DOHH2 (cell line): Measurements from ENCODE around the gene CTAGE9.
"Not testable (repeated sequence)": the region's sequence is repeated elsewhere in the genome, so short reads cannot be mapped to it uniquely, and the experiment has no call there.

Experiments
- EZH2phosphoT487 ChIP-seq: fragments of 200-600 bp; sonication (generic); IDR thresholded peaks from 2 replicates; pipeline ENCODE4 v1.6.1; 2017; ENCODE audit warnings: borderline replicate concordance, mild to moderate bottlenecking, antibody characterized with exemption, low read length, moderate library complexity, mixed read lengths
- TF ChIP-seq, protein P1 (sequence below): fragments of 200-600 bp; sonication (generic); IDR thresholded peaks from one replicate; pipeline ENCODE4 v1.5.1; 2014; ENCODE audit warnings: antibody characterized with exemption, mild to moderate bottlenecking, low read depth, low read length; ENCODE audit not compliant: poor library complexity, severe bottlenecking

DNA sequence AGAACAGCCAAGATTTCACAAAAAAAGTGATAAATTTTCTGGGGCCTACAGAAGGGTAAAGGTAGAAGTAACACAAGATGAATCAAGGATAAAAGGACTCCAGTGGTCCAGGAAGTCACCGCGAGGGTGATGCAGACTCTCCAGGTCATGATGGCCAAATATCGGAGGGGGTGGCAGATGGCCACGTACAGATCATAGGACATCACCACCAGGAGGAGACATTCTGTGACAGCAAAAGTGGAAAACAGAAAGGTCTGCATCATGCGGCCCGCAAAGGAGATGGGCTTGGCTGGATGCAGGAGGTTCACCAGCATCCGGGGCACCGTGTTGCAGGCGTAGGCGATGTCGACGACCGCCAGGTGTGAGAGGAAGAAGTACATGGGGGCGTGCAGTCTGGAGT, 10.0 kb downstream of the CTAGE9 start:
- TF ChIP-seq, protein P1, sequence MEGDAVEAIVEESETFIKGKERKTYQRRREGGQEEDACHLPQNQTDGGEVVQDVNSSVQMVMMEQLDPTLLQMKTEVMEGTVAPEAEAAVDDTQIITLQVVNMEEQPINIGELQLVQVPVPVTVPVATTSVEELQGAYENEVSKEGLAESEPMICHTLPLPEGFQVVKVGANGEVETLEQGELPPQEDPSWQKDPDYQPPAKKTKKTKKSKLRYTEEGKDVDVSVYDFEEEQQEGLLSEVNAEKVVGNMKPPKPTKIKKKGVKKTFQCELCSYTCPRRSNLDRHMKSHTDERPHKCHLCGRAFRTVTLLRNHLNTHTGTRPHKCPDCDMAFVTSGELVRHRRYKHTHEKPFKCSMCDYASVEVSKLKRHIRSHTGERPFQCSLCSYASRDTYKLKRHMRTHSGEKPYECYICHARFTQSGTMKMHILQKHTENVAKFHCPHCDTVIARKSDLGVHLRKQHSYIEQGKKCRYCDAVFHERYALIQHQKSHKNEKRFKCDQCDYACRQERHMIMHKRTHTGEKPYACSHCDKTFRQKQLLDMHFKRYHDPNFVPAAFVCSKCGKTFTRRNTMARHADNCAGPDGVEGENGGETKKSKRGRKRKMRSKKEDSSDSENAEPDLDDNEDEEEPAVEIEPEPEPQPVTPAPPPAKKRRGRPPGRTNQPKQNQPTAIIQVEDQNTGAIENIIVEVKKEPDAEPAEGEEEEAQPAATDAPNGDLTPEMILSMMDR, result not testable (repeated sequence)
- not testable (repeated sequence) for TF ChIP-seq EZH2phosphoT487
